ENCODE measurements around the gene F7. TPM values are rescaled to one million over a fixed set of nuclear protein-coding genes. Genes with fewer than 3 reads are reported as not detected.
"Not testable (repeated sequence)": the region's sequence is repeated elsewhere in the genome, so short reads cannot be mapped to it uniquely, and the experiment has no call there.

Gene F7
- polyA plus RNA-seq, 6 donors from 2014 or later: not detected

DNA sequence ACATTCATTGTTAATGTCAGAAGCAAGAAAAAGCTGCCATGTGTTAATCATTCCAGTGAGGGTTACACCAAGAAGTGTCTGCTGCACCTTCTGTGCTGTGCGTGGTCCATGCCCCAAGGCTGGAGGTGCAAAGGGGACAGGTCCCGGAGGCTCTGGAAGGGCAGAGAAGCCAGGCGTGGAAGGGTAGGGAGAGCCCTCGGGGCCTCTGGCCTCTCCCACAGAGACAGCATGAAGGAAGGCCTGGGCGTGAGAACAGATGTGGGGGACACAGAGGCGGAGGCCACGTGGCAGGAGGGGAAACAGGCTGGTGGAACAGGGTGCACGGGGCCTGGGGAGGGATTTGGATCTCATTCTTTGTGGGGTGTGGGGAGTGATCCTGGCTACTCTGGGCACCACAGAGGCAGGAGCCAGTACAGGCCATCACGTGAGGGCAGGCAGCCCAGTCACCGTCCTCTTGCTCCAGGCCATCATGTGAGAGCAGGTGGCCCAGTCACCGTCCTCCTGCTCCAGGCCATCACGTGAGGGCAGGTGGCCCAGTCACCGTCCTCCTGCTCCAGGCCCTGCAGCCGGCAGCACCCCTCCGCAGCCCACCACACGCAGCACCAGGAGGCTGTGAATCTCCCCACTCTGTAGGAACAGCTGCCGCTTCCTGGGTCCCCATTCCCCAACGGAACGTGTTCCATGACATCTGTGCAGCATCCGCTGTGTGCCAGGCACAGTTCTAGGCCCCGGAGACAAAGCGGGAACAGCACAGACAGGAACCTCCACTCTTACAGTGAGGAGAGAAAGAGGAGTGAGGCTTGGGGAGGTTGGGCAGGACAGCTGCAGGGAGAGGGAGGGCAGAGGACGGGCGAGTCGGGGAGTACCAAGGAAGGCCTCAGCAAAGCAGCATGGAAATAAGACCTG, 10.2 kb upstream of the F7 start:
- H3K27me3 Mint-ChIP-seq: no peaks in the 10 kb centered on the region
- H3K4me3 Mint-ChIP-seq: peak overlapping the region in 1 of 8 donors; percentile 29
- H3K4me1 Mint-ChIP-seq: no peaks in the 10 kb centered on the region
- no peaks in the 10 kb centered on the region for H3K9me3 Mint-ChIP-seq
- H3K36me3 Mint-ChIP-seq: peaks cover 7 to 19% of the 10 kb centered on the region in 2 donors
- H3K27ac Mint-ChIP-seq: peak overlapping the region in 1 of 6 donors; percentile 20
- DNase-seq (no peak), ATAC-seq (ENCODE audit: low read depth in 2 of 2) (no peak)

DNA sequence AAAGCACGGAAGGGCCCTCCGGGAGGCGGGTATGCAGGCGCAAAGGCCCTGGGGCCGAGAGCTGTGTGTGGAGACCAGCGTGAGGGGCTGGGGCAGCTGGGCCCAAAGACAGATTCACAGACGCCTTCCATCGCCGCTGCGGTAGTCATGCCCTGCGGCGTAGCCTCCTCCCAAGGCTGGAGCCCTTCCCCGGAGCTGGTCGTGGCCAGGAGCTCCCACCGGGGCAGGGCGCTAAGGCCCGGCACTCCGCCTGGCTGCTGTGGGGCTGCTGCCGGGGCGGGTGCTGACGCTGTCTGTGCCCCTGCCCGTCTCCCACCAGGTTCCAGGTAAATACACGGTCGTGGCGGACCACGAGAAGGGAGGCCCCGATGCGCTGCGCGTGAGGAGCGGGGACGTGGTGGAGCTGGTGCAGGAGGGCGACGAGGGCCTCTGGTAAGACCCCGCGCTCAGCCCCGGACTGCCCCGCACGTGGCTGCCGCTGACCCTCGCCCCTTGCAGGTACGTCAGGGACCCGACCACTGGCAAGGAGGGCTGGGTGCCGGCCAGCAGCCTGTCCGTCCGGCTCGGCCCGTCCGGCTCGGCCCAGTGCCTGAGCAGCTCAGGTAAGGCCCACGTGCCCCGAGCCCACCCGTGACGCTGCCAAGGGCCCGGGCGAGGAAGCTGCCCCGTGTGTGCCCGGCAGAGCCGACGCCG, 9.4 kb upstream of the F7 start:
- Mint-ChIP-seq H3K27ac (no peak overlapping the region), H3K27me3 (no peaks in the 10 kb centered on the region), H3K9me3 (no peaks in the 10 kb centered on the region), H3K36me3 (peaks cover 7 to 19% of the 10 kb centered on the region in 2 donors), H3K4me1 (no peaks in the 10 kb centered on the region), H3K4me3 (peak overlapping the region in 1 of 8 donors; percentile 29)
- ATAC-seq (ENCODE audit: low read depth in 2 of 2) (no peak), DNase-seq (no peak)

DNA sequence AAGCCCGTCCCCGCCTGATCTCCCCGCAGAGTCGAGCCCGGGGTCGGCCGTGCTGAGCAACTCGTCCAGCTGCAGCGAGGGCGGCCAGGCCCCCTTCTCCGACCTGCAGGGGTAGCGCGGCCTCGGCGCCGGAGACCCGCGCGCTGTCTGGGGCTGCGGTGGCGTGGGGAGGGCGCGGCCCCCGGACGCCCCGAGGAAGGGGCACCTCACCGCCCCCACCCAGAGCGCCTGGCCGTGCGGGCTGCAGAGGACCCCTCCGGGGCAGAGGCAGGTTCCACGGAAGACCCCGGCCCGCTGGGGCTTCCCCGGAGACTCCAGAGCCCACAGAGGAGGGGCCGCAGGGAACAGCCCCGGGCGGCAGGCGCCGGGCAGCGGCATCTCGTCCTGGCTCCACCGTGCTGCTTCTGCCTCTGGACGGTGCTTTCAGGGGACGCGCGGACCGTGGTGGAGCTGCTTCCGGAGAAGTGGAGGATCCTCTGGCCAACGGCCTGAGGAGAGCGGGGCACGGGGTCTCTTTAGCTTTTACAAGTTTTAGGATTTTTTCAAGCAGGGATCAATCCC, 8.8 kb upstream of the F7 start:
- no peaks in the 10 kb centered on the region for H3K9me3 Mint-ChIP-seq
- H3K27ac Mint-ChIP-seq: no peak overlapping the region
- no peaks in the 10 kb centered on the region for H3K27me3 Mint-ChIP-seq
- no peak for DNase-seq
- peaks cover 7 to 19% of the 10 kb centered on the region in 2 donors for H3K36me3 Mint-ChIP-seq
- no peaks in the 10 kb centered on the region for H3K4me1 Mint-ChIP-seq
- no peak for ATAC-seq (ENCODE audit: low read depth in 2 of 2)
- H3K4me3 Mint-ChIP-seq: no peak overlapping the region

DNA sequence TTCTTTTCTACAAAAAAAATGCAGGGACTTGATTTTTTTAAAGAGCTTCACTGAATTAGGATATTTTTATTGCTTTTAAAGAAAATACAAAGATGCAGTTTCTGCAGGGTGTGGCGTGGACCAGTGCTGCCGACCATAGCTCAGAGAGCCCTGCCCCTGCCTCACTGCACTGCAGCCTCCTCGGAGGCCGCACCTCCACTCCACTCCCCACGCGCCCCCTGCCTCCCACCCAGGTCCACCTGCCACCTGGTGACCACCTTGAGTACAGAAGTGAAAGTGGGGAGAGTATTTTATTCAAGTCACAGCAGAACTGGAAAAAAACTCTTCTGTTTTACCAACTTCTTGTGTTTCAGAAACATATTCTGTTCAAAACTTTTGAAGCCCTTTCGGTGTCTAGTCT, 7.9 kb upstream of the F7 start:
- H3K36me3 Mint-ChIP-seq: peaks cover 7 to 19% of the 10 kb centered on the region in 2 donors
- DNase-seq (no peak), ATAC-seq (ENCODE audit: low read depth in 2 of 2) (no peak)
- H3K4me3 Mint-ChIP-seq: no peak overlapping the region
- H3K4me1 Mint-ChIP-seq: no peaks in the 10 kb centered on the region
- H3K27me3 Mint-ChIP-seq: peaks cover 0 to 1% (median 0%) of the 10 kb centered on the region in 3 donors
- no peak overlapping the region for H3K27ac Mint-ChIP-seq
- no peaks in the 10 kb centered on the region for H3K9me3 Mint-ChIP-seq

DNA sequence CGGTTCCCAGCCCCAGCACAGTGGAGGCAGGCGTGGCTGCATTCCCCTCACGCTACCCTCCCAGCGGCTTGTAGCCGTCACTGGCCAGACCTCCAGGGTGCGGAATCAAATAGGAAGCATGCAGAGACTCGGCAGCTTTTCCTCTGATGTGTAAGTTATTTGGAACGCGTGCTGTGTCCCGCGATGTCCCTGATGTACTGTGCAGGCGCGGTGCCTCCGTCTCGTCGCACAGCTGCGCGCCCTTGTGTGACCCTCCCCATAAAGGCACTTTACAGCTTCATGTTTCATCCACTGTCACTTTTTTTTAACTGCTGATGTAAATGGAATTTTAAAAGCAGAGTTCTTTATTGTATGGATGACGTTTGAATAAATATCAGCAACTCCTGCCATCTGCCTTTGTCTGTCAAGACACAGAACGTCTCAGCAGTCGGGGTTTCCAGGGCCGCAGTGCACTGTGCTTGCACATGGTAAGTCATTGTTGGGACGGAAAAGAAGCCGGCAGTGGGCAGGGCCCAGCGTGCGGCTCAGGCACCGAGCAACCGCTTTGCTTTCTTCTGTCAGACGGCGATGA, 7.3 kb upstream of the F7 start:
- Mint-ChIP-seq H3K36me3 (peaks cover 7 to 19% of the 10 kb centered on the region in 2 donors), H3K27ac (peak overlapping the region in 2 of 6 donors; percentile 37 to 42), H3K9me3 (no peaks in the 10 kb centered on the region), H3K27me3 (peaks cover 0 to 5% (median 0%) of the 10 kb centered on the region in 3 donors), H3K4me3 (no peak overlapping the region), H3K4me1 (no peaks in the 10 kb centered on the region)
- no peak for ATAC-seq (ENCODE audit: low read depth in 2 of 2)
- no peak for DNase-seq

DNA sequence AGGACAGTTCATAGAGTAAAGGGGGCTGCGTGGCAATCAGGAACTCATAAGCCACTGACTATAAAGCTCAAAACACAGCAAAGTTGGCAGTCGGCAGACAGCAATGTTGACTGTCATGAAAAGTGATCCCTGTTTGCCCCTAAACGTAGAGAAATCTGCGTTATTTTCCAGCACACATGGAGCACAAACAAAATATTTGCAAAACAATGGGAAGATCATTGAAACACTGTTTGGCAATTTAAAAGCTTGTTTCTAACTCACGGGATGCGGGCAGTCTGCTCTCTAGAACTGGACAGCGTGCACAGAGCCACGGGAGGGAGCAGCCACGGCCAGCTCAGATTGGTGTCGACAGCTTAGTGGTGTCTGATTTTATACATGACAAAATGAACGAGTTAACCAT, 6.4 kb upstream of the F7 start:
- Mint-ChIP-seq H3K27ac (no peak overlapping the region), H3K4me3 (no peak overlapping the region), H3K9me3 (no peaks in the 10 kb centered on the region), H3K27me3 (peaks cover 0 to 5% (median 2%) of the 10 kb centered on the region in 3 donors), H3K36me3 (peaks cover 7 to 19% of the 10 kb centered on the region in 2 donors), H3K4me1 (no peaks in the 10 kb centered on the region)
- ATAC-seq (ENCODE audit: low read depth in 2 of 2) (no peak), DNase-seq (no peak)

DNA sequence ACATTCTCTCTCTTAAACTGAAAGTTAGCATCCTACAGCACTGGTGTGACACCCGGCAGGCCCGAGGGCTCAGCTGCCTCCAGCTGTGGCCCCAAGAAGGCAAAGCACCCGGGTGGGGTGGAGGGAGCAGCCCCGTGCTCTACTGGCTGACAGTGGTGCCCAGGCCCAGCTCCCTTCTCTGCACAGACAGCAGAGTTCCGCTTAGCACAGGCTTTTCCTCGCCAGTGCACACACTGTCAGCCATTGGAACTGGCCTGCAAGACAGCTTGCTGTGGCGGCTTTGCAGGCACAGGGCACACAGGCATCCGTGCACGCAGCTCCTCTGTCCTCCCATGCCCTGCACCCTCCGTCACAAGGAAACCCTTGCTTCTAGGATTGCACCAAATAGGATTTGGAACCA, 3.3 kb upstream of the F7 start:
- peaks cover 8 to 15% (median 10%) of the 10 kb centered on the region in 3 donors for H3K27me3 Mint-ChIP-seq
- DNase-seq; H3K4me3 Mint-ChIP-seq; H3K27ac Mint-ChIP-seq; ATAC-seq (ENCODE audit: low read depth in 2 of 2); H3K9me3 Mint-ChIP-seq; H3K36me3 Mint-ChIP-seq; H3K4me1 Mint-ChIP-seq: not testable (repeated sequence)

DNA sequence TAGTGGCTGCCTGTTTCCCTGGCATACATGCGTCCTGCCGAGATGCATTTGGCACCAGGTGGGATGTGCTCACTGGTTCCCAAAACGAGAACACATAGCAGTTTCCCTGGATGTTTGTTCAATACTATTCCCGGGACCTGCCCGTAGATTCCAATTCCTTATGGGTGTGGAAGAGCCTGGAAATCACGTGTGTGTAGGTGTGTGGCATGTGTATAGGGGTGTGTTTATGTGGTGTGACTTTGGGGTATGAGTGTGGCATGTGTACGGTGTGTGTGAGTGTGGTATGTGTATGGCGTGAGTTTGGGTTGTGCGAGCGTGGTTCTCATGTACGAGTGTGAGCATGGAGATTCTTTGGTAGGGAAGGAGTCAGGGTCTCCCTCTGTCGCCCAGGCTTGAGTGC, 2.9 kb upstream of the F7 start:
- Mint-ChIP-seq H3K27ac (no peak overlapping the region), H3K27me3 (peaks cover 8 to 15% (median 10%) of the 10 kb centered on the region in 3 donors), H3K9me3 (peaks cover 0 to 1% (median 0%) of the 10 kb centered on the region in 7 donors), H3K4me1 (no peaks in the 10 kb centered on the region), H3K36me3 (peaks cover 7 to 8% of the 10 kb centered on the region in 2 donors), H3K4me3 (no peak overlapping the region)
- no peak for ATAC-seq (ENCODE audit: low read depth in 2 of 2)
- no peak for DNase-seq

DNA sequence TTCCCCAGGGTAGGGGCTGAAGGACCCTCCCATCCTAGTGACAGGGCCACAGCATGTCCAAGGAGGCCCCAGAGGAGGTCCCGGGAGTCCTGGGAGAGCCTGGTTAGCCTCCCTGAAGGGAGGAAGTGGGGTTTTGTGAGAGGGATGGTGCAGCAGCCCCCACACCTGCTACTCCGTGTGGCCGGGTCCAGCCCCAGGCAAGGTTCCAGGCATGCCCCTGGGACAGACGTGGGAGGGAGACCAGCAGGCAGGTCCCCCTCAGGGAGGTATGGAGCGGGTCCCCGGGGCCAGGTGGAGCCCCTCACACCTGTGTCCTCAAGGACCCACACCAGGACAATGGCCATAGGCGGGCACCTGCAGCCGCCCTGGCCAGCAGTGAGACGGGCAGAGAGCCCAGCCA, 1.9 kb upstream of the F7 start:
- Mint-ChIP-seq H3K27me3 (peaks cover 8 to 15% (median 10%) of the 10 kb centered on the region in 3 donors), H3K4me3 (no peak overlapping the region), H3K27ac (no peak overlapping the region), H3K36me3 (peaks cover 2 to 4% of the 10 kb centered on the region in 2 donors), H3K4me1 (no peaks in the 10 kb centered on the region), H3K9me3 (peaks cover 0 to 1% (median 0%) of the 10 kb centered on the region in 7 donors)
- ATAC-seq (ENCODE audit: low read depth in 2 of 2): no peak
- no peak for DNase-seq

DNA sequence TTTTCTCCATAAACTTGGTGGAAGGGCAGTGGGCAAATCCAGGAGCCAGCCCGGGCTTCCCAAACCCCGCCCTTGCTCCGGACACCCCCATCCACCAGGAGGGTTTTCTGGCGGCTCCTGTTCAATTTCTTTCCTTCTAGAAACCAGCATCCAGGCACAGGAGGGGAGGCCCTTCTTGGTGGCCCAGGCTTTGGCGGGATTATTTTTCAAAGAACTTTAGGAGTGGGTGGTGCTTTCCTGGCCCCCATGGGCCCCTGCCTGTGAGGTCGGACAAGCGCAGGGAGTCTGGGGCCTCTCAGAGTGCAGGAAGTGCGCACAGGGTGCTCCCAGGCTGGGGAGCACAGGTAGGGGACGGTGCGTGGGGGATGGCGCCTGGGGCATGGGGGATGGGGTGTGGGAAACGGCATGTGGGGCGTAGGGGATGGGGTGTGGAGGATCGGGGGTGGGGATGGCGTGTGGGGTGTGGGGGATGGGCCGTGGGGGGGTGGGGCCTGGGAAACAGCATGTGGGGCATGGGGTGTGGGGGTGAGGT, 396 bp downstream of the F7 start:
- Mint-ChIP-seq H3K27me3 (peaks cover 8 to 18% (median 10%) of the 10 kb centered on the region in 3 donors), H3K9me3 (peaks cover 0 to 1% (median 0%) of the 10 kb centered on the region in 7 donors), H3K4me3 (no peak overlapping the region), H3K27ac (no peak overlapping the region), H3K36me3 (no peaks in the 10 kb centered on the region), H3K4me1 (no peaks in the 10 kb centered on the region)
- no peak for DNase-seq
- ATAC-seq (ENCODE audit: low read depth in 2 of 2): no peak

DNA sequence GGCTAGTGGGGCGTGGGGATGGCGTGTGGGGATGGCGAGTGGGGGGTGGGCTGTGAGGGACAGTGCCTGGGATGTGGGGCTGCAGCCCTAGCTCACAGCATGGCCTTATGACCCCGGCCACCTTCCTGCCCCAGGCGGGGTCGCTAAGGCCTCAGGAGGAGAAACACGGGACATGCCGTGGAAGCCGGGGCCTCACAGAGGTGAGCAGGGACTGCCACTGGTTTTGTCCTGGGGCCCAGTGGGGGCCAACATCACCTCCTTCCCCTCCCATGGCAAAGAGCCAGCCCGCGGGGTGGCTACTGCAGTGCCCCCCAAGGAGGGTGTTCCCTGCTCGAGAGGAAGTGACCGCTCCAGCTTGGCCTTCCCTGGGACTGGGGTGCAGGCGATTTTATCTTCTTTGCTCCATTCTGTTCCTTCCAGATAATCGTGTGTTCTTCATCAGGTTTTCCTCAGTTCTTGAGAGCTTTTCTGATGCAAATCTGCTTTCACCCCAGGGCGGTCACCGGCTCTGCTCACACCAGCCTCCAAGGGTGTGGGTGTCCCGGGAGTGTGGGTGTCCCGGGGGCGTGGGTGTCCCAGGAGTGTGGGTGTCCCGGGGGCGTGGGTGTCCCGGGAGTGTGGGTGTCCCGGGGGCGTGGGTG, 1.2 kb downstream of the F7 start:
- ATAC-seq (ENCODE audit: low read depth in 2 of 2) (no peak), DNase-seq (no peak)
- Mint-ChIP-seq H3K36me3 (no peaks in the 10 kb centered on the region), H3K4me1 (no peaks in the 10 kb centered on the region), H3K27me3 (peaks cover 8 to 20% (median 10%) of the 10 kb centered on the region in 3 donors), H3K27ac (peak overlapping the region in 1 of 6 donors; percentile 36), H3K9me3 (peaks cover 0 to 1% (median 0%) of the 10 kb centered on the region in 7 donors), H3K4me3 (no peak overlapping the region)

DNA sequence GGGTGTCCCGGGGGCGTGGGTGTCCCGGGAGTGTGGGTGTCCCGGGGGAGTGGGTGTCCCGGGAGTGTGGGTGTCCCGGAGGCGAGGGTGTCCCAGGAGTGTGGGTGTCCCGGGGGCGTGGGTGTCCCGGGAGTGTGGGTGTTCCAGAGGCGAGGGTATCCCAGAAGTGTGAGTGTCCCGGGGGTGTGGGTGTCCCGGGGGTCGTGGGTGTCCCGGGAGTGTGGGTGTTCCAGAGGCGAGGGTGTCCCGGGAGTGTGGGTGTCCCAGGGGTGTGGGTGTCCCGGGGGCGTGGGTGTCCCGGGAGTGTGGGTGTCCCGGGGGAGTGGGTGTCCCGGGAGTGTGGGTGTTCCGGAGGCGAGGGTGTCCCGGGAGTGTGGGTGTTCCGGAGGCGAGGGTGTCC, 2.9 kb downstream of the F7 start:
- H3K4me1 Mint-ChIP-seq; H3K9me3 Mint-ChIP-seq; H3K4me3 Mint-ChIP-seq; H3K27ac Mint-ChIP-seq; DNase-seq; ATAC-seq (ENCODE audit: low read depth in 2 of 2); H3K36me3 Mint-ChIP-seq: not testable (repeated sequence)
- peaks cover 5 to 20% (median 8%) of the 10 kb centered on the region in 3 donors for H3K27me3 Mint-ChIP-seq
